HG02852 (cell line): ENCODE measurements around the gene TSPAN14.

Experiments
- ATAC-seq: cut with Tn5 transposase; IDR thresholded peaks from one replicate; pipeline ENCODE4 v1.9.1; 2021; ENCODE audit warnings: mild to moderate bottlenecking, moderate library complexity; ENCODE audit not compliant: unreplicated experiment

The TSPAN14 gene

GRCh38 chr10:80421707-80422536 lies 32.2 kb upstream of the TSPAN14 start:
- ATAC-seq = peak; percentile 94

- no peak for ATAC-seq
These were observed 28.2 kb upstream of the TSPAN14 start for GRCh38 chr10:80425901-80426300.

- ATAC-seq = no peak
These were observed 26.6 kb upstream of the TSPAN14 start for GRCh38 chr10:80427541-80427940.

GRCh38 chr10:80429521-80429973 lies 24.6 kb upstream of the TSPAN14 start:
- no peak for ATAC-seq

GRCh38 chr10:80433134-80433533 lies 21.0 kb upstream of the TSPAN14 start:
- ATAC-seq = no peak

- no peak for ATAC-seq
These were observed 17.5 kb upstream of the TSPAN14 start for GRCh38 chr10:80436446-80437098.

GRCh38 chr10:80437227-80437626 lies 16.9 kb upstream of the TSPAN14 start:
- ATAC-seq = no peak

- no peak for ATAC-seq
These were observed 12.3 kb upstream of the TSPAN14 start for GRCh38 chr10:80441831-80442230.

- no peak for ATAC-seq
These were observed 11.2 kb upstream of the TSPAN14 start for GRCh38 chr10:80442879-80443278.

GRCh38 chr10:80443531-80443974 lies 10.6 kb upstream of the TSPAN14 start:
- peak; percentile 32 for ATAC-seq

- ATAC-seq = no peak
These were observed 10.0 kb upstream of the TSPAN14 start for GRCh38 chr10:80444124-80444523.

GRCh38 chr10:80444646-80445319 lies 9.3 kb upstream of the TSPAN14 start:
- peak; percentile 82 for ATAC-seq

- no peak for ATAC-seq
These were observed 6.5 kb upstream of the TSPAN14 start for GRCh38 chr10:80447436-80448190.

- ATAC-seq = no peak
These were observed 5.7 kb upstream of the TSPAN14 start for GRCh38 chr10:80448209-80448942.

- no peak for ATAC-seq
These were observed 4.6 kb upstream of the TSPAN14 start for GRCh38 chr10:80449520-80449919.

GRCh38 chr10:80451132-80451531 lies 3.0 kb upstream of the TSPAN14 start:
- ATAC-seq = no peak

- no peak for ATAC-seq
These were observed 2.0 kb upstream of the TSPAN14 start for GRCh38 chr10:80452069-80452468.

- no peak for ATAC-seq
These were observed 1.5 kb upstream of the TSPAN14 start for GRCh38 chr10:80452640-80453039.

- no peak for ATAC-seq
These were observed 861 bp upstream of the TSPAN14 start for GRCh38 chr10:80453056-80453841.
